ENCODE data around the gene ABCC8. TPM values are rescaled to one million over a fixed set of nuclear protein-coding genes. Genes with fewer than 3 reads are reported as not detected.

The ABCC8 gene
- total RNA-seq, 1 experiment from 2014 or later, result 7.3 TPM

GRCh38 chr11:17478070-17478469, 1.4 kb upstream of the ABCC8 start:
- H3K4me3 Mint-ChIP-seq, result no peak overlapping the region
- DNase-seq (ENCODE audit: low spot score) (no peak), ATAC-seq (no peak)
- ChIA-PET CTCF (interaction anchor here (3.2 to 6.3 kb wide), 3 partner anchors 50 to 94 kb away, joined by 28 to 56 read pairs (median 32); no protein-coding TSS in a partner anchor), POLR2A (interaction anchor here (1.1 kb wide), 1 partner anchor 94 kb away, joined by 3 read pairs; no protein-coding TSS in a partner anchor)
- H3K9me3 Mint-ChIP-seq, result no peaks in the 10 kb centered on the region
- H3K4me1 Mint-ChIP-seq, result peaks cover 25% of the 10 kb centered on the region
- TF ChIP-seq SOX15 (CRISPR knock-in tag; IDR thresholded peaks at IDR 0.05) (no peak), ZNF317 (CRISPR knock-in tag; IDR thresholded peaks at IDR 0.05; ENCODE audit: borderline replicate concordance, low read depth) (no peak), NR1H2 (CRISPR knock-in tag; IDR thresholded peaks at IDR 0.05) (no peak), ETV6 (CRISPR knock-in tag; IDR thresholded peaks at IDR 0.05) (no peak), STAT6 (CRISPR knock-in tag; conservative IDR thresholded peaks at IDR 0.05; ENCODE audit: low read depth) (no peak)
- peaks cover 63% of the 10 kb centered on the region for H3K27me3 Mint-ChIP-seq (ENCODE audit: low read depth)
- H3K27ac Mint-ChIP-seq, result no peak overlapping the region
- H3K36me3 Mint-ChIP-seq, result no peaks in the 10 kb centered on the region

DNA sequence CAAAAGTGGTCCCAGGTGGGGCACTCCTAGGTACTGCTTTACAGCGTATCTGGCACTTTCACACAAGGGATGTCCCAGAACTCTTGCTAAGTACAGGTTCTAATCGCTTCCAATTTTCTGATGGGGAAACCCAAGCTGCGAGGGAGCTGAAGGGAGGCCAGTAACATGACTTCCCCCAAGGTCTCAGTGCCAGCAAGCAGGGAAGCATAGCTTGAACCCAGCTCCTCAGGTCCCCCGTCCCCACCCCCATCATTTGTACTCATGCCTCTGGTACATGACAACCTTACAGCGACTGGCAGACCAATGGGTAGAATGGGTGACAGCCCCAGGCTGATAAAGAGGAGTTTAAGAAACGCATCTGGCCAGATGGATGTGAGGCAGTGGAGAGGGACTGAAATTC, 716 bp upstream of the ABCC8 start:
- ChIA-PET CTCF (interaction anchor here (3.2 to 6.3 kb wide), 4 partner anchors 51 to 94 kb away, joined by 28 to 56 read pairs (median 32); partner anchors contain the start of gene KCNJ11), POLR2A (interaction anchor here (1.1 kb wide), 1 partner anchor 93 kb away, joined by 3 read pairs; no protein-coding TSS in a partner anchor)
- TF ChIP-seq RELA (CRISPR knock-in tag; IDR thresholded peaks at IDR 0.05; ENCODE audit: borderline replicate concordance) (no peak), NFE2L1 (CRISPR knock-in tag; IDR thresholded peaks at IDR 0.05) (no peak), NR1H2 (CRISPR knock-in tag; IDR thresholded peaks at IDR 0.05) (no peak), FOXP1 (CRISPR knock-in tag; IDR thresholded peaks at IDR 0.05; ENCODE audit: borderline replicate concordance) (no peak), AR (CRISPR knock-in tag; IDR thresholded peaks at IDR 0.05) (no peak), GRHL2 (CRISPR knock-in tag; IDR thresholded peaks at IDR 0.05; ENCODE audit: insufficient replicate concordance, severe bottlenecking) (no peak), NR2C2 (CRISPR knock-in tag; IDR thresholded peaks at IDR 0.05) (no peak), TEAD1 (CRISPR knock-in tag; IDR thresholded peaks at IDR 0.05) (no peak), RORB (CRISPR knock-in tag; IDR thresholded peaks at IDR 0.05) (no peak), NFATC4 (CRISPR knock-in tag; IDR thresholded peaks at IDR 0.05) (no peak), MYBL2 (CRISPR knock-in tag; IDR thresholded peaks at IDR 0.05) (no peak), ZNF532 (CRISPR knock-in tag; IDR thresholded peaks at IDR 0.05; ENCODE audit: borderline replicate concordance) (no peak)
- TF ChIP-seq, protein P1, sequence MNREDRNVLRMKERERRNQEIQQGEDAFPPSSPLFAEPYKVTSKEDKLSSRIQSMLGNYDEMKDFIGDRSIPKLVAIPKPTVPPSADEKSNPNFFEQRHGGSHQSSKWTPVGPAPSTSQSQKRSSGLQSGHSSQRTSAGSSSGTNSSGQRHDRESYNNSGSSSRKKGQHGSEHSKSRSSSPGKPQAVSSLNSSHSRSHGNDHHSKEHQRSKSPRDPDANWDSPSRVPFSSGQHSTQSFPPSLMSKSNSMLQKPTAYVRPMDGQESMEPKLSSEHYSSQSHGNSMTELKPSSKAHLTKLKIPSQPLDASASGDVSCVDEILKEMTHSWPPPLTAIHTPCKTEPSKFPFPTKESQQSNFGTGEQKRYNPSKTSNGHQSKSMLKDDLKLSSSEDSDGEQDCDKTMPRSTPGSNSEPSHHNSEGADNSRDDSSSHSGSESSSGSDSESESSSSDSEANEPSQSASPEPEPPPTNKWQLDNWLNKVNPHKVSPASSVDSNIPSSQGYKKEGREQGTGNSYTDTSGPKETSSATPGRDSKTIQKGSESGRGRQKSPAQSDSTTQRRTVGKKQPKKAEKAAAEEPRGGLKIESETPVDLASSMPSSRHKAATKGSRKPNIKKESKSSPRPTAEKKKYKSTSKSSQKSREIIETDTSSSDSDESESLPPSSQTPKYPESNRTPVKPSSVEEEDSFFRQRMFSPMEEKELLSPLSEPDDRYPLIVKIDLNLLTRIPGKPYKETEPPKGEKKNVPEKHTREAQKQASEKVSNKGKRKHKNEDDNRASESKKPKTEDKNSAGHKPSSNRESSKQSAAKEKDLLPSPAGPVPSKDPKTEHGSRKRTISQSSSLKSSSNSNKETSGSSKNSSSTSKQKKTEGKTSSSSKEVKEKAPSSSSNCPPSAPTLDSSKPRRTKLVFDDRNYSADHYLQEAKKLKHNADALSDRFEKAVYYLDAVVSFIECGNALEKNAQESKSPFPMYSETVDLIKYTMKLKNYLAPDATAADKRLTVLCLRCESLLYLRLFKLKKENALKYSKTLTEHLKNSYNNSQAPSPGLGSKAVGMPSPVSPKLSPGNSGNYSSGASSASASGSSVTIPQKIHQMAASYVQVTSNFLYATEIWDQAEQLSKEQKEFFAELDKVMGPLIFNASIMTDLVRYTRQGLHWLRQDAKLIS (CRISPR knock-in tag; IDR thresholded peaks at IDR 0.05; ENCODE audit: borderline replicate concordance), result no peak
- Mint-ChIP-seq H3K4me3 (peak overlapping the region; percentile 62), H3K27ac (no peak overlapping the region), H3K9me3 (no peaks in the 10 kb centered on the region), H3K4me1 (peaks cover 28% of the 10 kb centered on the region), H3K36me3 (no peaks in the 10 kb centered on the region), H3K27me3 (ENCODE audit: low read depth) (peaks cover 63% of the 10 kb centered on the region)
- DNase-seq (ENCODE audit: low spot score), result no peak
- no peak for ATAC-seq

All from WTC11 (cell line).